GM21786 (cell line): ENCODE data around the gene SEMA3B.

Experiments
- ATAC-seq: cut with Tn5 transposase; IDR thresholded peaks from one replicate; pipeline ENCODE4 v1.9.1; 2021; ENCODE audit not compliant: unreplicated experiment

SEMA3B gene

GRCh38 chr3:50292159-50293078 is 23.5 kb downstream of the SEMA3B start, which contains the start of gene IFRD2:
TSS of gene IFRD2 (minus strand) at chr3:50292429. CDS start at chr3:50292274, 155 bp downstream.
- peak; percentile 98 for ATAC-seq

- no peak for ATAC-seq
Measured at GRCh38 chr3:50293079-50293801, 24.3 kb downstream of the SEMA3B start.

GRCh38 chr3:50294089-50294488 is 25.1 kb downstream of the SEMA3B start:
- ATAC-seq, result no peak

GRCh38 chr3:50294492-50295403 is 25.8 kb downstream of the SEMA3B start:
- no peak for ATAC-seq

- ATAC-seq, result no peak
Measured at GRCh38 chr3:50295553-50296431, 26.8 kb downstream of the SEMA3B start.

- ATAC-seq, result no peak
Measured at GRCh38 chr3:50296721-50297383, 27.9 kb downstream of the SEMA3B start.

GRCh38 chr3:50297384-50297775 is 28.4 kb downstream of the SEMA3B start:
- no peak for ATAC-seq

- no peak for ATAC-seq
Measured at GRCh38 chr3:50297896-50298725, 29.2 kb downstream of the SEMA3B start.

- peak; percentile 88 for ATAC-seq
Measured at GRCh38 chr3:50298836-50299637, 30.1 kb downstream of the SEMA3B start, which contains the start of the genes HYAL3 and NAA80. TSS of gene HYAL3 (minus strand) at chr3:50299405. CDS start at chr3:50295602, 3,803 bp downstream. TSS of gene NAA80 (minus strand) at chr3:50299405. CDS start at chr3:50297463, 1,942 bp downstream.

- no peak for ATAC-seq
Measured at GRCh38 chr3:50299638-50299928, 30.6 kb downstream of the SEMA3B start.

GRCh38 chr3:50299929-50300680 is 31.2 kb downstream of the SEMA3B start:
- no peak for ATAC-seq

- no peak for ATAC-seq
Measured at GRCh38 chr3:50300681-50301254, 31.8 kb downstream of the SEMA3B start.

GRCh38 chr3:50302095-50303012 is 33.4 kb downstream of the SEMA3B start:
- ATAC-seq, result no peak

GRCh38 chr3:50303013-50303815 is 34.3 kb downstream of the SEMA3B start, which contains the start of gene HYAL1:
TSS of gene HYAL1 (minus strand) at chr3:50303574. CDS start at chr3:50302956, 618 bp downstream.
- no peak for ATAC-seq

GRCh38 chr3:50304601-50305000 is 35.7 kb downstream of the SEMA3B start:
- no peak for ATAC-seq
